PC-3 (cell line): ENCODE results near the gene THUMPD1. TPM values are rescaled to one million over a fixed set of nuclear protein-coding genes. Genes with fewer than 3 reads are reported as not detected.
"Not testable (repeated sequence)": the region's sequence is repeated elsewhere in the genome, so short reads cannot be mapped to it uniquely, and the experiment has no call there.

ENCODE experiments used
- ATAC-seq: fragments of 200-7000 bp; cut with Tn5 transposase; 2 replicates; pipeline ENCODE4 v1.9.1; 2020; ENCODE audit warnings: mild to moderate bottlenecking, moderate library complexity
- BruUV-seq: library from RNA; stranded (reverse); fragments of 400-500 nt; replicated peaks from 2 replicates; lab custom pipeline; 2021; lab: Mats Ljungman, UMichigan
- CTCF ChIA-PET: fragments of 300-600 bp; sonication (Branson Sonifier 250); formaldehyde crosslinking; loops from one replicate; lab custom pipeline; 2022; ENCODE audit warnings: antibody characterized with exemption; lab: Charles Lee
- POLR2A ChIA-PET: fragments of 300-600 bp; sonication (Branson Sonifier 250); formaldehyde crosslinking; loops from one replicate; lab custom pipeline; 2022; ENCODE audit warnings: antibody characterized with exemption; ENCODE audit not compliant: unreplicated experiment; lab: Charles Lee
- DNase-seq: peaks from one replicate; pipeline ENCODE4 v3.0.0-alpha.2; 2015
- H2AFZ ChIP-seq: fragments of 300-600 bp; sonication (generic); 2 replicates; pipeline ENCODE4 v1.6.0; 2016; ENCODE audit warnings: antibody characterized with exemption, low read length
- H3F3A ChIP-seq: fragments of 300-600 bp; sonication (generic); one replicate; pipeline ENCODE4 v1.6.0; 2017; ENCODE audit warnings: antibody characterized with exemption, low read length, control low read depth, mild to moderate bottlenecking; ENCODE audit not compliant: unreplicated experiment
- H3K27ac ChIP-seq: fragments of 300-600 bp; sonication (generic); 2 replicates; pipeline ENCODE4 v1.5.1; 2016; ENCODE audit warnings: mild to moderate bottlenecking, low read length
- H3K27me3 ChIP-seq: fragments of 300-600 bp; sonication (generic); 2 replicates; pipeline ENCODE4 v1.6.1; 2016; ENCODE audit warnings: low read length, mixed read lengths
- H3K36me3 ChIP-seq: fragments of 300-600 bp; sonication (generic); 2 replicates; pipeline ENCODE4 v1.6.1; 2016; ENCODE audit warnings: low read depth, mixed run types, low read length, mixed read lengths
- H3K4me1 ChIP-seq: fragments of 300-600 bp; sonication (generic); 2 replicates; pipeline ENCODE4 v1.5.1; 2016; ENCODE audit warnings: low read length; ENCODE audit not compliant: insufficient read depth
- H3K4me2 ChIP-seq: fragments of 300-600 bp; sonication (generic); 2 replicates; pipeline ENCODE4 v1.6.0; 2016; ENCODE audit warnings: low read length
- H3K4me3 ChIP-seq: fragments of 300-600 bp; sonication (generic); 2 replicates; pipeline ENCODE4 v1.5.1; 2016; ENCODE audit warnings: mild to moderate bottlenecking, low read length, mixed read lengths
- H3K79me2 ChIP-seq: fragments of 300-600 bp; sonication (generic); 2 replicates; pipeline ENCODE4 v1.6.1; 2017; ENCODE audit warnings: low read length, mixed read lengths
- H3K9ac ChIP-seq: fragments of 300-600 bp; sonication (generic); 2 replicates; pipeline ENCODE4 v1.6.0; 2016; ENCODE audit warnings: mild to moderate bottlenecking, low read length
- H3K9me2 ChIP-seq: fragments of 300-600 bp; sonication (generic); replicated peaks from 2 replicates; pipeline ENCODE4 v1.6.1; 2016; ENCODE audit warnings: mixed run types, low read length, mixed read lengths
- H3K9me3 ChIP-seq: fragments of 300-600 bp; sonication (generic); 2 replicates; pipeline ENCODE4 v1.6.1; 2016; ENCODE audit warnings: low read length, mixed read lengths
- H4K20me1 ChIP-seq: fragments of 300-600 bp; sonication (generic); 2 replicates; pipeline ENCODE4 v1.6.1; 2016; ENCODE audit warnings: low read length, mixed read lengths
- CTCF ChIP-seq: fragments of 300-600 bp; sonication (generic); conservative IDR thresholded peaks from 2 replicates; pipeline ENCODE4 v1.5.1; 2017; ENCODE audit warnings: antibody characterized with exemption, low read depth, mild to moderate bottlenecking, low read length
- EZH2 ChIP-seq: fragments of 300-600 bp; sonication (generic); IDR thresholded peaks from one replicate; pipeline ENCODE4 v1.6.1; 2017; ENCODE audit warnings: antibody characterized with exemption, mild to moderate bottlenecking, low read length; ENCODE audit not compliant: unreplicated experiment
- EZH2phosphoT487 ChIP-seq: fragments of 300-600 bp; sonication (generic); IDR thresholded peaks from 2 replicates; pipeline ENCODE4 v1.6.1; 2018; ENCODE audit warnings: mild to moderate bottlenecking, antibody characterized with exemption, low read length, borderline replicate concordance
- intact Hi-C: fragments of 100-400 bp; cut with micrococcal nuclease; formaldehyde crosslinking; loops from 2 replicates; pipeline ENCODE4 v1.9.0; 2023
- total RNA-seq: library from RNA; depleted of rRNA; stranded (reverse); fragments of >200 nt; gene quantifications from 2 replicates; pipeline ENCODE4 v1.2.3, GENCODE V29; 2014

THUMPD1 gene
- total RNA-seq, 1 experiment from 2014 or later, result 44.9 TPM

GRCh38 chr16:20704281-20704680 is 37.3 kb downstream of the THUMPD1 start:
- Histone ChIP-seq H3K9ac (no peak overlapping the region), H3K9me2 (no peaks in the 10 kb centered on the region), H3K27ac (no peak overlapping the region), H4K20me1 (no peaks in the 10 kb centered on the region), H3K4me2 (no peak overlapping the region), H3K27me3 (peaks cover 11% of the 10 kb centered on the region), H3K4me3 (no peak overlapping the region), H2AFZ (no peak overlapping the region), H3K4me1 (no peaks in the 10 kb centered on the region), H3K9me3 (no peaks in the 10 kb centered on the region), H3K79me2 (no peaks in the 10 kb centered on the region), H3K36me3 (no peaks in the 10 kb centered on the region), H3F3A (no peaks in the 10 kb centered on the region)
- intact Hi-C loops, result no loop called here
- TF ChIP-seq CTCF, result no peak
- TF ChIP-seq EZH2, result no peak
- TF ChIP-seq EZH2phosphoT487, result no peak
- DNase-seq (peak; percentile 7), ATAC-seq (no peak)
- BruUV-seq, result no TSS peak
- POLR2A ChIA-PET, result no interaction called here
- CTCF ChIA-PET, result no interaction called here

GRCh38 chr16:20701692-20702091 is 39.9 kb downstream of the THUMPD1 start:
- POLR2A ChIA-PET, H3K27ac ChIP-seq, H3F3A ChIP-seq, intact Hi-C loops, ATAC-seq, H2AFZ ChIP-seq, H3K9me3 ChIP-seq, H3K4me3 ChIP-seq, H3K4me1 ChIP-seq, H3K4me2 ChIP-seq, H3K9ac ChIP-seq, H3K9me2 ChIP-seq, CTCF ChIA-PET, BruUV-seq, H3K36me3 ChIP-seq, H4K20me1 ChIP-seq, H3K79me2 ChIP-seq, DNase-seq: not testable (repeated sequence)
- H3K27me3 ChIP-seq, result peaks cover 27% of the 10 kb centered on the region

GRCh38 chr16:20696618-20697017 is 45.0 kb downstream of the THUMPD1 start:
- no peaks in the 10 kb centered on the region for H3K9me3 ChIP-seq
- POLR2A ChIA-PET, result no interaction called here
- TF ChIP-seq EZH2phosphoT487 (no peak), CTCF (no peak), EZH2 (no peak)
- DNase-seq (no peak), ATAC-seq (no peak)
- H3F3A ChIP-seq, result no peaks in the 10 kb centered on the region
- H2AFZ ChIP-seq, result no peak overlapping the region
- H3K4me1 ChIP-seq, result no peaks in the 10 kb centered on the region
- no peak overlapping the region for H3K4me2 ChIP-seq
- CTCF ChIA-PET, result no interaction called here
- H4K20me1 ChIP-seq, result no peaks in the 10 kb centered on the region
- H3K79me2 ChIP-seq, result no peaks in the 10 kb centered on the region
- no peaks in the 10 kb centered on the region for H3K9me2 ChIP-seq
- intact Hi-C loops, result no loop called here
- no TSS peak for BruUV-seq
- H3K27ac ChIP-seq, result no peak overlapping the region
- peaks cover 33% of the 10 kb centered on the region for H3K27me3 ChIP-seq
- no peak overlapping the region for H3K9ac ChIP-seq
- H3K4me3 ChIP-seq, result no peak overlapping the region
- no peaks in the 10 kb centered on the region; the same call in 1 of the 2 replicates for H3K36me3 ChIP-seq
